Middle frontal gyrus (tissue), 1 donor: Measurements from ENCODE around the gene EMILIN3.
A peak's percentile ranks its signal among the peaks of the same experiment; 100 is the strongest.

ENCODE experiments used
- DNase-seq: peaks from one replicate; pipeline ENCODE4 v3.0.0-alpha.2; 2015; ENCODE audit warnings: low spot score; ENCODE audit errors: extremely low spot score

EMILIN3 gene

GRCh38 chr20:41392871-41393704, 26.5 kb upstream of the EMILIN3 start:
- DNase-seq, result peak; percentile 22

DNA sequence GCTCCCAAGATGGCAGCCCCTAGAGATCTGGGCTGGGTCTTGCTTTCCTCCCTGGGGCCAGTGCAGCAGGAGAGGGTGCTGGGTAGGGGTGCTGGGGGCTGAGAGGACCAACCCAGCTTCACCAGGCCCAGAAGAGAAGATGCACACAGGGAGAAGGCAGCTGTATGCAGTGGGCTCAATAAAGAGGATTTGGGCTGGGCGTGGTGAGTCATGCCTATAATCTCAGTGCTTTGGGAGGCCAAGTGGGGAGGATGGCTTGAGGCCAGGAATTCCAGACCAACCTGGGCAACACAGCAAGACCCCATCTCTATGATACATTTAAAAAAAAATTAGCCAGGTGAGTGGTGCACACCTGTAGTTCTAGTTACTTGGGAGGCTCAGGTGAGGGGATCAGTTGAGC, 25.7 kb upstream of the EMILIN3 start:
- DNase-seq, result no peak

DNA sequence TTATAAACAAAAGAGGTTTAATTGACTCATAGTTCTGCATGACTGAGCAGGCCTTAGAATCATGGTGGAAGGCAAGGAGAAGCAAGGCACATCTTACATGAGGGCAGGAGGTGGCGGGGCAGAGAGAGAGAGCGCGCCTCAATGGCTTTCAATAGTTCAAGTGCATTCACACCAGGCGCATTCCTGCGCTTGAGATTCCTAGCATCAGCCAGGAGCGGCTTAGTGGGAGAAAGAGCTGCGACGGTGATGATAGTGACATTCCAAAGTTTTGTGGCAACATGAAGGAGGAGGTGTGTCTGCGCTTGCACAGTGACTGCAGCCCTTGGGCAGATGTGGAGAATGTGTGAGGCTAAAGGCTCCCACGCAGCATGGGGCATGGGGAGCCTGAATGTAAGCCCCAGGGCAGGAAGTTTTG, 25.0 kb upstream of the EMILIN3 start:
- no peak for DNase-seq

GRCh38 chr20:41390889-41391288, 24.3 kb upstream of the EMILIN3 start:
- no peak for DNase-seq

DNA sequence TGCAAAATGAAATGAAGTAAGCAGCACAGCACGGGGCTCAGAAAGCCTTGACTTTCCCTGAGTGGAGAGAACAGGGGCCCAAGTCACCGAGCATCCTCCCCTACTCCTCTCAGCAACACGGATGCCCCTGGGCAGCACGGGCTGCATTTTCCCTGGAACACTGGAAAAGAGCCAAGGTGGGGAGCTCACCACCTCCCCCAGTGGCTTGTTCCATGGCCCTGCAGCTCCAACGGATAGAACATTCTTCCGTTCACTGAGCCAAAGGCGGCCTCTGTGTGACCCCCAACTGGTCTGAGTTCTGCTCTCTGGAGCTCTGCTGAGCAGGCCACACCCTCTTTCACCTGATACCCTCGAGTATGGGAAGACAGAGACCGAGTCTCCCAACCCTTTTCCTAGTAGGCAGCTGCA, 20.8 kb upstream of the EMILIN3 start:
- DNase-seq, result no peak

DNA sequence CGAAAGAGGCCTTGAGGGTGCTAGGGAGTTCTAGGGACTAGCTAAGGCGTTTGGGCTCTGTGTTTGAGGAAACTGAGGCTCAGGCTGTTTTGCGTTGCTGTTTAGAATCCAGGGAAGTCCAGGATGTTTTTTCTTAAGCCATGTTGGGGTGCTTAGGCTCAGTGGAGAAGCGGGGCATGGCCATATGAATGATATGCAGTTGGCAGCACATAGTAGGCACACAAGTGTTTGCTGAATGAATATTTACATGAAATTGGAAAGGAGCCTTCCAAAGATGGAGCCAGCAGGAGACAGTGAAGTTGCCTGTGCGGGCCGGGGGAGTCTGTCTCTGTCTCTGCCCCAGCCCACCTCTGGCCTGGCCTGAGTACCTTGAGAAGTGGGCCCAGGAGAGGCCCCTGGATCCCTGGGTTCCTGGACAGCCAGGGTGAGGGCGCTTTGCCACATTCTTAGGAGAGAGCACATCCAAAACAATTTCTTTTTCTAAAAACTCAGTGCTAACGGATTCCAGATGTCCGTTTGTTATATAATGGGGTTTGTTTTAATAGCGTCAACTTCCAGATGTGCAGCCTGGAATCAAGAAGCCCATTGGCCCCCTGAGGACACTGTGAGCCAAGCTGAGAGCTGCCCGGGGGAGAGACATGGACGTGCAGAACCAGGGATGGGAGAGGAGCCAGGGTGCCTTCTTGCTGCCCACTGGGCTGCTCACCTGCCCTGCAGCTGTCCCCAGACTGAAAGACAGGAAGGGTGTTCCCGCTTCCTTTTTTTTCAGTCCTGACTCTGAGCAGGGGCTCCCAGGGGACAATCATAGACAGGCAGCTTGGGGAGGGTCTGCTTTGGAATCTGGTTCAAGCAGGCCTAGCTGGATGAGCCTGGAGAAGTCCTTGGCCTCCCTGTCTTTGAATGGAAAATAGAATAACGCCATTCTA, 20.1 kb upstream of the EMILIN3 start:
- no peak for DNase-seq

GRCh38 chr20:41382791-41383305, 16.2 kb upstream of the EMILIN3 start:
- no peak for DNase-seq

DNA sequence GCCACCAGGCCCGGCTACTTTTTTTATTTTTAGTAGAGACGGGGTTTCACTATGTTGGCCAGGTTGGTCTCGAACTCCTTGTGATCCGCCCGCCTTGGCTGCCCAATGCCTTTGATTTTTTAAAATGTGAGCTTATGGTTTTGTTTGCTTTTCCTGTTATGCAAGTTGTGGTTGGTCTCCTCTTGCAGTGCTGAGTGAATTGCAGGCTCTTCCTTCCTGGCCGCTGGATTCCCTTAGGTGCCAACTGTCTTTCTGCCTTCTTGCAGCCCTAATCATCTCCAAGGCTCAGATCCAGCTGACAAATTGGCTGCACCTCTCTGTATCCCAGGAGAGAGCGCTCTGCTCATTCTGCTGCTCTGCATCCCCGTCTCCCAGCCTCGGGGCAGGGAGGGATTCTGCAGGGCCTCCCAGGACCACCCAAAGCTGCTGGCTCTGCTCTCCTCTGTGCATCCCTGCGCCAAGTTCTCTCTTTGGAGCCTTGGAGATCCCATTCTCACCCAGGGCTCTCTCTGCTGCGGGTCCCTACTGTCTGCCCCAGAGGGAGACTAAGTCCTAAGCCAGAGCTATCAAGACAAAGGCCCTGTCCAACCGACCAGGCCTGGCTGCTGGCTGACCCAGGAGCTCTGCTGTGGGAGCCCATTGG, 14.1 kb upstream of the EMILIN3 start:
- no peak for DNase-seq

GRCh38 chr20:41379551-41379950, 12.9 kb upstream of the EMILIN3 start:
- DNase-seq, result no peak

DNA sequence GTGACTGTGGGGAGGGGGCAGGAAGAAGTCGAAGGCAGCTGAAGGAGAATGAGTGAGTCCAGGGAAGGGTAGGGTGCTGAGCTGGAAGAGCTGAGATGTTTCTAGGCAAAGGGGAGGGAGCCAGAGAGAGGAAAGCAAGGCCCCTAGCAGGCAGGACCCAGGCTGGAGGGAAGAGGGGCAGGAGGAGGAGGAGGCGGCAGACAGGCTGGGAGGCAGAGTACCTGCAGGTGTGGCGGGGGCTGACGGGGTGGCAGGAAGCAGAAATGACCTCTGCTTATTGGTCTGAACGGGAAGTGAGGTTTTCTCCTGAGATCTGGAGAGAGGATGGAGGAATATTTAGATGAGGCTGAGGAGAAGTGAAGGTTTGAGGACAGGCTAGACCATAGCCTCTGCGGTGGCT, 10.7 kb upstream of the EMILIN3 start:
- no peak for DNase-seq

- no peak for DNase-seq
Observed at GRCh38 chr20:41376349-41376748, 9.7 kb upstream of the EMILIN3 start.

- no peak for DNase-seq
Observed at GRCh38 chr20:41375846-41376245, 9.2 kb upstream of the EMILIN3 start.

DNA sequence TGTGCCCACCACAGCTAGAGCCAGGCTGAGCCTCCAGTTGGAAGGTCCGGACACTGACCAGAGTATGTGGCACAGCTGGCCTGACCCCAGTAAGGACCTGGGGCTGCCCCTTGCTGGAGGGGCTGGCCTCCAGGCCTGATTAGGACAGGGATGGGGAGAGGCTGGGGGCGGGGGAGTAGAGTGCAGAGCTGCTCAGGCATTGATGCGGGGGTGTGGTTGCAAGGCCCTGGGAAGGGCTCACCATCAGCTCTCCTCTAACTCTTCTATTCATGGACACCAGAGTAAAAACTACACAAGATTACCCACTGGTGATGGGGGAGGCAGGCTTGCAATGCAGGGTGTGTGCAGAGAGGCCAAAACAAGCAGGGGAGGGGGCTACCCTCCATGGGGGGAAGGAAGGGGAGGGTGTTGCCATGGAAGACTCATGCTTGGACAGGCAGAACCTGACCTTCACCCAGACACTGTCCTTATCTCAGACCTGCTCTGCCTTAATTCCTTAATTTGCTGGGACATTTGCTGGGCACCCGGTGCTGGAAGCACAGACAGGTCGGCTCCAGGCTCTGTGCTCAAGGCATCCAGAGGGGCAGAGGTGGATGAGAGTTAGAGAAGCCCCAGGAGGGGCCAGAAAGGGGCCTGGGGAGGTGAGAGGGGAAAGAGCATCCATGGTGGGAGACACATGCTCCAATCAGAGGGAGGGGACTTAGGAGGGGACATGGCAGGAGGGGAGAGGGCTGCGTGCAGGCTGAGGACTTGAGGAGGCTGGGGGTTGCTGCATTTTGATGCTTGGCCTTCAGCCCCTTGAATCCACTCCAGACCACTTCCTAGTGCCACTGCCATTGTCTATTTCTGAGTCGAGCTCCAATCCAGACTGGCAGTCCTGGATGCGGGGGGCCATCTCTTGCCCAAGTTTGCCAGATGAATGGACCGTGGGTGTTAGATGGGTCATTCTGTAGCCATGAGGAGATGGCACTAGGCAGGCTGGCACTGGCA, 7.6 kb upstream of the EMILIN3 start:
- no peak for DNase-seq

GRCh38 chr20:41373251-41373783, 6.7 kb upstream of the EMILIN3 start:
- DNase-seq, result no peak

DNA sequence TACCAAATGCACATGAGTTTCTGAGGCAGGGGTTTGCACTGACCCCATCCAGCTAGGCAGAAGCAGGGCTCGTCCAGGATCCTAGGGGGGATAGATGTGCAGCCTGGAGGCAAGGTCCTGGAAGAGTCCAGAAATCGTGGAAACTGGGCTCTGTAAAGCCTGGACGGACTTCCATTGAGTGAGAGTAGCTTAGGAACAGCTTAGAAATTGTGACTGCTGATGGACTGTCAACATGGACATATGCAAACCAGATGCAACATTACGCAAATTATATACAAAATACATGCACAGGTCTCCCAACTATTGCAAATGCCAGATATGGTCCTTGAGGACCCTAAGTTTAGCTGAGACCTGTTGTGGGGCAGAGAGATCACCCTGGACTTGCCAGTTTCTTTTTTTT, 4.8 kb upstream of the EMILIN3 start:
- DNase-seq, result no peak

DNA sequence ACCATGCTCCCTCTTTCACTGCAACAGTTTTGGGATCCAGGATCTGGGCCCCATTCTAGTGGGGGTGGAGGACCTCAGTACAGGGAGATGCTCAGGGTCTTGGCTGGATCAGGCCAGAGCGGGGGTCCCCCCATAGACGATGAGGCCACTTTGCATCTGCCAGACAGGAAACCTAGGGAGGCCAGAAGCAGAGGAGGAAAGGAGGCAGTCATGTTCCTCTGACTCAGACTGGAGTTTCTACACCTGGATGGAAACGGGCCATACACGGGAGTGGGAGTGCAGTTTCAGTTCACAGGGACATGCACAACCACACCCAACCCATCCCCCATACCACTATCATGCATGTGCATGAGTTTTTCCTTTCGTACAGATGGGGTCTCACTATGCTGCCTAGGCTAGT, 3.6 kb upstream of the EMILIN3 start:
- DNase-seq, result no peak

DNA sequence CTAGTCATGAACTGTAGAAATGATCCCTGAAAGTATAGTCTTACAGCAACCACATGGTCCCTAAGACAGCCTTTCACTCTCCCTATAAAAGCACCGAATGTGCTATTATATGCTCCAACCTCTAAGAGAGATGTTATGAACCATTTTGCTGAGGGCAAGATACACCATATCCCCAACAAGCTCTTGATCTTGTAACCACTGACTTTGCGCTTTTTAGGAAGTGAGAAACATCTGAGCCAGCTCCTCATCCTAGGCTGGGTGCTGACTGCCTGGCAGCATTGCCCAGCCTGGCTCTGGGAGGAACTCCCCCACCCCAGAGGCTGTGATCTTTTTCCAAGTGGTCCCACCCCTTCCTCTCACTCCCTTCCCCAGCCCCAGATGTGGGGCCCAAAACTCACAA, 3.1 kb upstream of the EMILIN3 start:
- DNase-seq, result no peak

DNA sequence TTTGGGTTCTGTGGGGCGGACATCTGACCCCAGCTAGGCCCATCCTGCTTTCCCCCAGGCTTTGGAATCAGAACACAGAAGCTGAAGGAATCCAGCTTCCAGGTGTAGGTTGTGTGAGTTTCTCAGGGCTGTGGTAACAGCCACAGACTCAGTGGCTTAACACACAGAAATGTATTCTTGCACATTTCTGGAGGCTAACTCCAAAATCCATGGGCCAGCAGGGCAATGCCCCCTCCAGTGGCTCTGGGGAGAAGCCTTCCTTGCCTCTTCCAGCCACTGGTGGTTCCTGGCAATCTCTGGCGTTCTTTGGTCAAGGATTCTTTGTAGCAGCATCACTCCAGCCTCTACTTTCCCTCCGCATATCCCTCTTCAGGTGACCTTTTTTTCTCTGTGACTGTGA, 1.3 kb upstream of the EMILIN3 start:
- no peak for DNase-seq

- no peak for DNase-seq
Observed at GRCh38 chr20:41367393-41367695, 726 bp upstream of the EMILIN3 start.

DNA sequence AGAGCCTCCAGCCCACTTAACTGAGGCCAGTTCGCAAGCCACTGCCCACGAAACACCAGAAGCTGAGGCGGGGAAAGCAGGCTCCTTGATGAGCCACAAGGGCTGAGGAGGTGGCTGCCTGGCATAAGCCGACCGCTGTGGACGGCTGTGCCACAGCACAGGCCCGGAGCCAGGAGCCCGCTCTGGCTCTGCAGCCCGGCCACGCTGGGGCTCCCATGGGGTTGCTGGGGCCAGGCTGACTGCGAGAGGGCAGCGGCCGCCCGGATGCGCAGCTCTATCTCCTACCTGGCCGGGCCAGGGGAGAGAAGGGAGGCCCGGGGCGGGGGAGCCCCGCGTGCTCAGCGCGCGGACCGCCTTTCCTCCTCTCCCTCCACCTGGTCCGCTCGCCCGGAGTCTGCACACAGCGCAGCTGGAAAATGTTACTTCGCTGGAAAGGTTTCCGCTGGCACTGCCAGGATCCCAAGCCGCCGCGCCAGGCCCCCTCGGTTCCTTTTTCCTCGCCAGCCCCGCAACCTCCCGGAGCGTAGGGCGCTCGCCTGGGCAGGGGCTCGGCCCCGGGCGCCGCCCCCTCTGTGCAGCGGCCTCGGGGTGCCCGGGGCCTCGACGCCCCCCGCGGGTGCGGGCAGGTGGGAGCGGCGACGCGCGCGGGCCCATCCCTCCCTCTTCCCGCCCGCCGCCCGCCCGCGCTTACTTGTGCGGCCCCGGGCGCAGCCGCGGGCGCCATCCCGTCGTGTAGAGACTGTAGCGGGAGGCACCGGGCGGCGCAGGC, 657 bp downstream of the EMILIN3 start:
- no peak for DNase-seq
